GM23248 (cell line): ENCODE measurements around the gene CSDE1. TPM values are rescaled to one million over a fixed set of nuclear protein-coding genes. Genes with fewer than 3 reads are reported as not detected.
A peak's percentile ranks its signal among the peaks of the same experiment; 100 is the strongest.

ENCODE experiments used
- DNase-seq: peaks from one replicate; pipeline ENCODE4 v3.0.0-alpha.2; 2015
- H2AFZ ChIP-seq: fragments of 200-600 bp; sonication (generic); 2 replicates; pipeline ENCODE4 v1.6.1; 2016; ENCODE audit warnings: antibody characterized with exemption
- H3F3A ChIP-seq: fragments of 200-600 bp; sonication (generic); 2 replicates; pipeline ENCODE4 v1.6.1; 2016; ENCODE audit warnings: mild to moderate bottlenecking, antibody characterized with exemption, mixed run types; ENCODE audit not compliant: insufficient read depth
- H3K27ac ChIP-seq: fragments of 200-600 bp; sonication (generic); 2 replicates; pipeline ENCODE4 v1.5.1; 2016; ENCODE audit warnings: mild to moderate bottlenecking
- H3K27me3 ChIP-seq: fragments of 200-600 bp; sonication (generic); replicated peaks from 2 replicates; pipeline ENCODE4 v1.6.1; 2016; ENCODE audit warnings: mild to moderate bottlenecking; ENCODE audit not compliant: insufficient read depth
- H3K36me3 ChIP-seq: fragments of 200-600 bp; sonication (generic); 2 replicates; pipeline ENCODE4 v1.6.1; 2016; ENCODE audit warnings: low read depth, mild to moderate bottlenecking
- H3K4me1 ChIP-seq: fragments of 200-600 bp; sonication (generic); 2 replicates; pipeline ENCODE4 v1.6.1; 2016; ENCODE audit warnings: mild to moderate bottlenecking; ENCODE audit not compliant: insufficient read depth
- H3K4me2 ChIP-seq: fragments of 200-600 bp; sonication (generic); one replicate; pipeline ENCODE4 v1.6.1; 2016; ENCODE audit warnings: mild to moderate bottlenecking; ENCODE audit not compliant: unreplicated experiment
- H3K4me3 ChIP-seq: fragments of 200-600 bp; sonication (generic); 2 replicates; pipeline ENCODE4 v1.5.1; 2016; ENCODE audit warnings: mild to moderate bottlenecking
- H3K79me2 ChIP-seq: fragments of 200-600 bp; sonication (generic); 2 replicates; pipeline ENCODE4 v1.6.1; 2016; ENCODE audit warnings: mild to moderate bottlenecking; ENCODE audit not compliant: insufficient read depth
- H3K9ac ChIP-seq: fragments of 200-600 bp; sonication (generic); 2 replicates; pipeline ENCODE4 v1.6.1; 2016; ENCODE audit warnings: mild to moderate bottlenecking
- H3K9me2 ChIP-seq: fragments of 200-600 bp; sonication (generic); 2 replicates; pipeline ENCODE4 v1.6.1; 2016; ENCODE audit warnings: mixed run types, mild to moderate bottlenecking, moderate library complexity; ENCODE audit not compliant: insufficient read depth
- H3K9me3 ChIP-seq: fragments of 200-600 bp; sonication (generic); one replicate; pipeline ENCODE4 v1.6.1; 2017; ENCODE audit warnings: low read depth
- H4K20me1 ChIP-seq: fragments of 200-600 bp; sonication (generic); 2 replicates; pipeline ENCODE4 v1.6.0; 2016; ENCODE audit not compliant: insufficient read depth
- EZH2 ChIP-seq: fragments of 200-600 bp; sonication (generic); IDR thresholded peaks from 2 replicates; pipeline ENCODE4 v1.6.1; 2018; ENCODE audit warnings: antibody characterized with exemption, mild to moderate bottlenecking; ENCODE audit not compliant: insufficient read depth, poor library complexity, severe bottlenecking
- EZH2phosphoT487 ChIP-seq: fragments of 200-600 bp; sonication (generic); IDR thresholded peaks from 2 replicates; pipeline ENCODE4 v1.6.1; 2018; ENCODE audit warnings: antibody characterized with exemption, moderate library complexity, mild to moderate bottlenecking, low read depth; ENCODE audit not compliant: insufficient read depth
- WGBS, 2 experiments: methylation state at CpG; one replicate each; pipeline ENCODE4 v1.1.6; 2015 to 2017; ENCODE audit warnings: low lambda C conversion rate in 2 of 2, low coverage in 1 of 2; ENCODE audit errors: missing lambda C conversion rate in 2 of 2; 5-methylcytosine and 5-hydroxymethylcytosine counted together
- in situ Hi-C: fragments of 300-500 bp; cut with MboI; formaldehyde crosslinking; loops from 2 replicates; pipeline ENCODE4 v1.15.0; 2020
- polyA plus RNA-seq: library from polyadenylated mRNA; unstranded; fragments of >200 nt; fragmentation: Nextera tagmentation; extraction: Ambion mirVana; gene quantifications from 2 replicates; pipeline ENCODE4 v1.2.1, GENCODE V29; 2016
- total RNA-seq: library from RNA; depleted of rRNA; stranded (reverse); fragments of >200 nt; shearing (Covaris generic); gene quantifications from 2 replicates; pipeline ENCODE4 v1.2.3, GENCODE V29; 2014

Gene CSDE1
- total and polyA plus RNA-seq, 2 experiments from 2014 or later, result 297 to 808 TPM

- no peak overlapping the region for H3K27ac ChIP-seq
- no peak overlapping the region for H2AFZ ChIP-seq
- no peaks in the 10 kb centered on the region; the same call in 1 of the 2 replicates for H3F3A ChIP-seq
- TF ChIP-seq EZH2 (no peak), EZH2phosphoT487 (no peak)
- no peaks in the 10 kb centered on the region for H3K27me3 ChIP-seq
- WGBS, 2 experiments, result 96 to 100% methylated on average over 1 of the region's 1 CpG
- no peaks in the 10 kb centered on the region for H3K9me3 ChIP-seq
- peaks cover 33% of the 10 kb centered on the region for H3K36me3 ChIP-seq
- H3K4me2 ChIP-seq, result no peak overlapping the region
- peaks cover 12% of the 10 kb centered on the region; the same call in 1 of the 2 replicates for H3K79me2 ChIP-seq
- no peaks in the 10 kb centered on the region for H3K9me2 ChIP-seq
- no peak for DNase-seq
- H3K4me1 ChIP-seq, result no peaks in the 10 kb centered on the region
- H3K4me3 ChIP-seq, result no peak overlapping the region
- H4K20me1 ChIP-seq, result no peaks in the 10 kb centered on the region
- in situ Hi-C loops, result no loop called here
- no peak overlapping the region for H3K9ac ChIP-seq
Measured at GRCh38 chr1:114771992-114772391, 14.2 kb upstream of the CSDE1 start.

- Histone ChIP-seq H3K9ac (no peak overlapping the region), H3K4me1 (no peaks in the 10 kb centered on the region), H3K27me3 (no peaks in the 10 kb centered on the region), H2AFZ (no peak overlapping the region), H4K20me1 (no peaks in the 10 kb centered on the region), H3F3A (no peaks in the 10 kb centered on the region; the same call in 1 of the 2 replicates), H3K79me2 (0 out of 2 replicates have a peak, but pooled peaks cover 4% of the 10 kb centered on the region), H3K27ac (no peak overlapping the region), H3K4me2 (no peak overlapping the region), H3K9me3 (no peaks in the 10 kb centered on the region), H3K4me3 (no peak overlapping the region), H3K9me2 (no peaks in the 10 kb centered on the region), H3K36me3 (peaks cover 29% of the 10 kb centered on the region)
- no peak for DNase-seq
- in situ Hi-C loops, result no loop called here
- WGBS, 2 experiments, result 93 to 100% methylated on average over 1 of the region's 1 CpG
- no peak for TF ChIP-seq EZH2
- no peak for TF ChIP-seq EZH2phosphoT487
Measured at GRCh38 chr1:114770989-114771388, 13.2 kb upstream of the CSDE1 start.

GRCh38 chr1:114764689-114765088 lies 6.9 kb upstream of the CSDE1 start:
- Histone ChIP-seq H3K36me3 (no peaks in the 10 kb centered on the region), H3K9ac (no peak overlapping the region), H3K4me3 (no peak overlapping the region), H3K9me2 (no peaks in the 10 kb centered on the region), H3F3A (no peaks in the 10 kb centered on the region; the same call in 1 of the 2 replicates), H3K9me3 (no peaks in the 10 kb centered on the region), H3K4me2 (no peak overlapping the region), H4K20me1 (no peaks in the 10 kb centered on the region), H2AFZ (no peak overlapping the region), H3K4me1 (no peaks in the 10 kb centered on the region), H3K27me3 (no peaks in the 10 kb centered on the region), H3K79me2 (no peaks in the 10 kb centered on the region), H3K27ac (no peak overlapping the region)
- TF ChIP-seq EZH2 (no peak), EZH2phosphoT487 (no peak)
- in situ Hi-C loops, result no loop called here
- 71 to 74% methylated on average over 4 of the region's 4 CpGs for WGBS, 2 experiments
- DNase-seq, result peak; percentile 7

GRCh38 chr1:114758256-114758832 lies 560 bp upstream of the CSDE1 start:
- H3K27me3 ChIP-seq, result no peaks in the 10 kb centered on the region
- H3K9me2 ChIP-seq, result no peaks in the 10 kb centered on the region
- 24 to 27% methylated on average over 6 of the region's 6 CpGs for WGBS, 2 experiments
- peaks cover 44% of the 10 kb centered on the region for H3K79me2 ChIP-seq
- H3F3A ChIP-seq, result peaks cover 23% of the 10 kb centered on the region; the same call in 1 of the 2 replicates
- H3K4me2 ChIP-seq, result peak overlapping the region; percentile 93
- peak overlapping the region; percentile 98 for H2AFZ ChIP-seq
- peak; percentile 48 for DNase-seq
- peak overlapping the region; percentile 100 for H3K4me3 ChIP-seq
- H3K9ac ChIP-seq, result peak overlapping the region; percentile 100
- TF ChIP-seq EZH2, result no peak
- no peak for TF ChIP-seq EZH2phosphoT487
- in situ Hi-C loops, result no loop called here
- H3K9me3 ChIP-seq, result no peaks in the 10 kb centered on the region
- H3K4me1 ChIP-seq, result peaks cover 34% of the 10 kb centered on the region
- peaks cover 3% of the 10 kb centered on the region; the same call in 1 of the 2 replicates for H3K36me3 ChIP-seq
- peak overlapping the region; percentile 100 for H3K27ac ChIP-seq
- H4K20me1 ChIP-seq, result peaks cover 32% of the 10 kb centered on the region; the same call in 1 of the 2 replicates
